Liver (tissue), 3 donors: ENCODE measurements around the gene DTNA.

Experiments used
- CTCF ChIP-seq: fragments of 150-350 bp; IDR thresholded peaks from 2 replicates; pipeline ENCODE4 v1.5.1; 2017; ENCODE audit warnings: improper control_type of control experiment, low read depth, low read length; ENCODE audit not compliant: missing input control
- EGR1 ChIP-seq, 2 donors: IDR thresholded peaks; 2 replicates each; pipeline ENCODE4 v1.6.1; 2016 to 2018; ENCODE audit warnings: antibody characterized with exemption in 2 of 2, low read depth in 2 of 2
- GABPA ChIP-seq, 2 donors: IDR thresholded peaks in 1 of 2; conservative IDR thresholded peaks in 1 of 2; 2 replicates each; pipeline ENCODE4 v1.6.1; 2016; ENCODE audit warnings: antibody characterized with exemption in 2 of 2, mild to moderate bottlenecking in 1 of 2, moderate library complexity in 1 of 2
- MAX ChIP-seq: IDR thresholded peaks from 2 replicates; pipeline ENCODE4 v1.6.1; 2016; ENCODE audit warnings: antibody characterized with exemption
- NR2F2 ChIP-seq: IDR thresholded peaks from 2 replicates; pipeline ENCODE4 v1.6.1; 2016; ENCODE audit warnings: antibody characterized with exemption
- RAD21 ChIP-seq, 2 donors: IDR thresholded peaks; 2 replicates each; pipeline ENCODE4 v1.6.1; 2016; ENCODE audit warnings: antibody characterized with exemption in 2 of 2, mild to moderate bottlenecking in 2 of 2
- REST ChIP-seq: IDR thresholded peaks from 2 replicates; pipeline ENCODE4 v1.6.1; 2016; ENCODE audit warnings: antibody characterized with exemption, mild to moderate bottlenecking
- SP1 ChIP-seq: IDR thresholded peaks from 2 replicates; pipeline ENCODE4 v1.6.1; 2018; ENCODE audit warnings: antibody characterized with exemption, mild to moderate bottlenecking
- TAF1 ChIP-seq: conservative IDR thresholded peaks from 2 replicates; pipeline ENCODE4 v1.6.1; 2016; ENCODE audit warnings: antibody characterized with exemption, mild to moderate bottlenecking
- ZBTB33 ChIP-seq: IDR thresholded peaks from 2 replicates; pipeline ENCODE4 v1.6.1; 2016; ENCODE audit warnings: antibody characterized with exemption
- donor health status: healthy.
- donor health status: healthy.

DNA sequence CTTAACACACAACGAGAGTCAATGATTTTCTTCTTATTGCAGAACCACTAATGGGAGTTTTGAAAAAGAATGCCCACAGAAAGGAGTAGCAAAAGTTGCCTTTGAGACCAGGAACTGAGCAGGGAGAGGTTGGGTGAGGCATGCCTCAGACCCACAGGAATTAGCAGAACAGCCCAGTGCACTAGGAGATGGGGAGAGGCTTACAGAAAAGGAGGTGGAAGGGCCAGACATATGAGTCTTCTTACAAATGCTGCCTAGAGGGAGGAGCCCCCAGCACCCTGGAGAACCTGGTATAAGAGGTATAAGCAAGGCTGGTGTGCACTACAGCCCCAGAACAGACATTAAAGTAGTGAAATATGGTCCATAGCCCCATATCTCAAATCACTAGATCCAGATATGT lies 162.0 kb downstream of the DTNA start:
- TF ChIP-seq CTCF (no peak), RAD21 (IDR thresholded peaks at IDR 0.05) (no peak), SP1 (no peak), EGR1 (IDR thresholded peaks at IDR 0.05; ENCODE audit: low read depth in 2 of 2) (no peak), REST (no peak), TAF1 (no peak), MAX (no peak), GABPA (IDR thresholded peaks at IDR 0.05 in 1 of 2, conservative IDR thresholded peaks at IDR 0.05 in 1 of 2) (no peak), NR2F2 (no peak), ZBTB33 (no peak)
